WTC11 (cell line): ENCODE results near the gene POLR3G.

Experiments
- NFE2L1 ChIP-seq: sonication (generic); formaldehyde crosslinking; IDR thresholded peaks from 2 replicates; pipeline ENCODE4 v1.8.1; 2023; ENCODE audit warnings: missing genetic modification reagents
- ZBTB21 ChIP-seq: sonication (generic); formaldehyde crosslinking; IDR thresholded peaks from 2 replicates; pipeline ENCODE4 v1.8.1; 2023; ENCODE audit warnings: mild to moderate bottlenecking, missing genetic modification reagents, borderline replicate concordance
- TF ChIP-seq, protein P1 (sequence below): fragments of 200-600 bp; IDR thresholded peaks from 2 replicates; pipeline ENCODE4 v1.8.0; 2022; ENCODE audit warnings: antibody characterized with exemption
- TF ChIP-seq, protein P2 (sequence below): sonication (generic); formaldehyde crosslinking; conservative IDR thresholded peaks from 2 replicates; pipeline ENCODE4 v1.8.1; 2022; ENCODE audit warnings: mild to moderate bottlenecking, missing genetic modification reagents
- TF ChIP-seq, protein P3 (sequence below): sonication (generic); formaldehyde crosslinking; IDR thresholded peaks from 2 replicates; pipeline ENCODE4 v1.8.1; 2022; ENCODE audit warnings: low read depth, mild to moderate bottlenecking, moderate library complexity, missing genetic modification reagents, borderline replicate concordance

DNA sequence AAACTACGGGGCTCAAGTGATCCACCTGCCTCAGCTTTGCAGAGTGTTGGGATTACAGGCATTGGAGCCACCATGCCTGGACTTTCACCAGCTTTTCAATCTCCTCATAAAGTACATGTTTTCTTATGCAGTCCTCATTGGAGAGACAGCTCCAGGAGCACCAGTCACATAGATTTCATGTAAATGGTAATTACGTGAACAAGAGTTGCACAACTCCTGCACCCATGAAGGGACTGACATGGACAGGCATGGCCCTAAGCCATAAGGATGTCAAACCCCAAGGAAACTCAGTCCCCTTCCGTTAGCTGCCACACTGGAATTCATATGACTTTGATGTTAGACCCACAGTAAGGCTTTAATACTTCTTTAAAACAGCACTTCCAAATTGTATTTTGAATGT lies 76.3 kb downstream of the POLR3G start:
- TF ChIP-seq, protein P1, sequence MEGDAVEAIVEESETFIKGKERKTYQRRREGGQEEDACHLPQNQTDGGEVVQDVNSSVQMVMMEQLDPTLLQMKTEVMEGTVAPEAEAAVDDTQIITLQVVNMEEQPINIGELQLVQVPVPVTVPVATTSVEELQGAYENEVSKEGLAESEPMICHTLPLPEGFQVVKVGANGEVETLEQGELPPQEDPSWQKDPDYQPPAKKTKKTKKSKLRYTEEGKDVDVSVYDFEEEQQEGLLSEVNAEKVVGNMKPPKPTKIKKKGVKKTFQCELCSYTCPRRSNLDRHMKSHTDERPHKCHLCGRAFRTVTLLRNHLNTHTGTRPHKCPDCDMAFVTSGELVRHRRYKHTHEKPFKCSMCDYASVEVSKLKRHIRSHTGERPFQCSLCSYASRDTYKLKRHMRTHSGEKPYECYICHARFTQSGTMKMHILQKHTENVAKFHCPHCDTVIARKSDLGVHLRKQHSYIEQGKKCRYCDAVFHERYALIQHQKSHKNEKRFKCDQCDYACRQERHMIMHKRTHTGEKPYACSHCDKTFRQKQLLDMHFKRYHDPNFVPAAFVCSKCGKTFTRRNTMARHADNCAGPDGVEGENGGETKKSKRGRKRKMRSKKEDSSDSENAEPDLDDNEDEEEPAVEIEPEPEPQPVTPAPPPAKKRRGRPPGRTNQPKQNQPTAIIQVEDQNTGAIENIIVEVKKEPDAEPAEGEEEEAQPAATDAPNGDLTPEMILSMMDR: no peak
- TF ChIP-seq, protein P2, sequence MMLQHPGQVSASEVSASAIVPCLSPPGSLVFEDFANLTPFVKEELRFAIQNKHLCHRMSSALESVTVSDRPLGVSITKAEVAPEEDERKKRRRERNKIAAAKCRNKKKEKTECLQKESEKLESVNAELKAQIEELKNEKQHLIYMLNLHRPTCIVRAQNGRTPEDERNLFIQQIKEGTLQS (CRISPR knock-in tag): no peak
- TF ChIP-seq, protein P3, sequence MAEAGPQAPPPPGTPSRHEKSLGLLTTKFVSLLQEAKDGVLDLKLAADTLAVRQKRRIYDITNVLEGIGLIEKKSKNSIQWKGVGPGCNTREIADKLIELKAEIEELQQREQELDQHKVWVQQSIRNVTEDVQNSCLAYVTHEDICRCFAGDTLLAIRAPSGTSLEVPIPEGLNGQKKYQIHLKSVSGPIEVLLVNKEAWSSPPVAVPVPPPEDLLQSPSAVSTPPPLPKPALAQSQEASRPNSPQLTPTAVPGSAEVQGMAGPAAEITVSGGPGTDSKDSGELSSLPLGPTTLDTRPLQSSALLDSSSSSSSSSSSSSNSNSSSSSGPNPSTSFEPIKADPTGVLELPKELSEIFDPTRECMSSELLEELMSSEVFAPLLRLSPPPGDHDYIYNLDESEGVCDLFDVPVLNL (CRISPR knock-in tag): no peak
- TF ChIP-seq ZBTB21 (CRISPR knock-in tag): no peak
- TF ChIP-seq NFE2L1 (CRISPR knock-in tag): no peak
